IPS-18c (cell line): ENCODE measurements around the gene CYB5R4.
"Not testable (repeated sequence)": the region's sequence is repeated elsewhere in the genome, so short reads cannot be mapped to it uniquely, and the experiment has no call there.

Experiments
- H3K4me3 ChIP-seq: 2 replicates; pipeline ENCODE4 v1.7.0; 2013; ENCODE audit warnings: low read depth, mild to moderate bottlenecking, low read length, moderate library complexity; ENCODE audit not compliant: insufficient read depth
- H3K9me3 ChIP-seq: one replicate; pipeline ENCODE4 v1.6.1; 2013; ENCODE audit warnings: mild to moderate bottlenecking, low read length, moderate library complexity; ENCODE audit not compliant: control insufficient read depth, insufficient read depth

The CYB5R4 gene

DNA sequence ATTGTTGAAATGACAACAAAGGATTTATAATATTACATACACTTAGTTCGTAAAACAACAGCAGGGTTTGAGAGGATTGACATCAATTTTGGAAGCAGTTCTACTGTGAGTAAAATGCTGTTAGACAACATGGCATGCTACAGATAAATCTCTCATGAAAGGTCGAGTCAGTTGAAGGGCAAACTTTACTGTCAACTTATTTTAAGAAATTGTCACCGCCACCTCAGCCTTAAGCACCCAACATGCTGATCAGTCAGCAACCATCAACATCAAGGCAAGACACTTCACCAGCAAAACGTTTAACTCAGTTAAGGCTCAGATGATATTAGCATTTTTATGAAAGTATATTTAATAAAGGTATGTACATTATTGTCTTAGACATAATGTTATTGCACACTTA, 31.0 kb downstream of the CYB5R4 start:
- no peak overlapping the region for H3K4me3 ChIP-seq
- H3K9me3 ChIP-seq: no peaks in the 10 kb centered on the region

DNA sequence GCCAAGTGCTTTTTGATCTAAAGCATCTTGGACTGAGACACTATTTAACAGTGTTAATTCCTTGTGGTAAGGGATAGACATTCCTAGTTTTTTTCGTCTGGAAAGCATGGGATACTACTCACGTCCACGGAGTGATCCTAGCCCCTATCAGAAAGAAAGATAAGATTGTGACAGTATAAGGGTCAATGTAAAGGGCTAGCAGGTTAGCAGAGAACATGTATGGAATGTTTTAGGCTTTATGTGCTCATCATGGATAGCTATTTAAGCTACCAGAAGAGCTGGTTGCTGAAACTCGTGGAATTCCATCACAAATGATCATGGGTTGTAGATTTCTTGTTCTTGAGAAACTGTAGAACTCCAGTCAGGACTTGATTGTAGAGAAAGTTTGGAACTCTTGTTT, 32.1 kb downstream of the CYB5R4 start:
- Histone ChIP-seq H3K4me3 (no peak overlapping the region), H3K9me3 (no peaks in the 10 kb centered on the region)

DNA sequence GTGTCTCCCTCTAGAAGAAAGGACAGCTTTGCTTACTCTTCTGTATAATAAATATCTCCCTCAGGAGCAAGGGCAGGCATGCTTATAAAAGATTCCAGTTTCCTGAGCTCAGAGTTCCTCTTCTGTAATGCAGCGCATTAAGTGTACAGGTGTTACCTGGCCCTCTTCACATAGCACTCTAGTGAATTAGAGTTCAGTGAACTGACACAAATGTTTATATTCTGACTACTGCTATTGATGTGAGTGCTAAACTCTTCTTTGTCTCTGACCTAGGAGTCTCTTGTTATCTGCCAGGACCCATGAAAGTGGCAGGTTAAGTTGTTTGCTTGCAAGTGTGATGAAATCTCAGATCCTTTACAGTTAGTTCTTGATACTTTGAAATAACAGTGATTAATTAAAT, 33.5 kb downstream of the CYB5R4 start:
- H3K4me3 ChIP-seq: no peak overlapping the region
- no peaks in the 10 kb centered on the region for H3K9me3 ChIP-seq

DNA sequence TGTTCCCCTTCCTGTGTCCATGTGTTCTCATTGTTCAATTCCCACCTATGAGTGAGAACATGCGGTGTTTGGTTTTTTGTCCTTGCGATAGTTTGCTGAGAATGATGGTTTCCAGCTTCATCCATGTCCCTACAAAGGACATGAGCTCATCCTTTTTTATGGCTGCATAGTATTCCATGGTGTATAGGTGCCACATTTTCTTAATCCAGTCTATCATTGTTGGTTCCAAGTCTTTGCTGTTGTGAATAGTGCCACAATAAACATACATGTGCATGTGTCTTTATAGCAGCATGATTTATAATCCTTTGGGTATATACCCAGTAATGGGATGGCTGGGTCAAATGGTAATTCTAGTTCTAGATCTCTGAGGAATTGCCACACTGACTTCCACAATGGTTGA, 37.6 kb downstream of the CYB5R4 start:
- not testable (repeated sequence) for H3K4me3 ChIP-seq, H3K9me3 ChIP-seq

DNA sequence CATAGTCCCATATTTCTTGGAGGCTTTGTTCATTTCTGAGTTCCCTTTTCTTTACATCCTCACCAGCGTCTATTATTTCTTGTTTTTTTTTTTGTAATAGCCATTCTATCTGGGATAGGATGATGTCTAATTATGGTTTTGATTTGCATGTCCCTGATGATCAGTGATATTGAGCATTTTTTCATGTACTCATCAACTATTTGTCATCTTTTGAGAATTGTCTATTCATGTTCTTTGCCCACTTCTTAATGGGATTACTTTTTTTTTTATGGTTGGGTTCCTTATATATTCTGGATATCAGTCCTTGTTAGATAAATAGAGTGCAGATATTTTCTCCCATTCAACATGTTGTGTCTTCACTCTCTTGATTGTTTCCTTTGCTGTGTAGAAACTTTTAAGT, 42.1 kb downstream of the CYB5R4 start:
- Histone ChIP-seq H3K9me3 (peaks cover 2% of the 10 kb centered on the region), H3K4me3 (no peak overlapping the region)

DNA sequence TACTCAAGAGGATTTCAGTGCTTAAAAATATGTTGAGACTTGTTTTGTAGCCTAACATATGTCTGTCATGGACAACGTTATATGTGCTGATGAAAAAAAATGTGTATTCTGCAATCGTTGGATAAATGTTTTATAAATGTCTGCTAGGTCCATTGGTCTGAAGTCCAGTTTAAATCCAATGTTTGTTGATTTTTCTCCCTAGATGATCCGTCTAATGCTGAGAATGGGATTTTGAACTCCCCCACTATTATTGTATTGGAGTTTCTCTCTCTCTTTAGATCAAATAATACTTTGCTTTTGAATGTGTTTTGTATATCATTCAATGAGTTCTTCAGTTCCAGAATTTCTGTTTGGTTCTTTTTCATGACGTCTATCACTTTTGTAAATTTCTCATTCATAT, 44.9 kb downstream of the CYB5R4 start:
- no peak overlapping the region for H3K4me3 ChIP-seq
- peaks cover 2% of the 10 kb centered on the region for H3K9me3 ChIP-seq

DNA sequence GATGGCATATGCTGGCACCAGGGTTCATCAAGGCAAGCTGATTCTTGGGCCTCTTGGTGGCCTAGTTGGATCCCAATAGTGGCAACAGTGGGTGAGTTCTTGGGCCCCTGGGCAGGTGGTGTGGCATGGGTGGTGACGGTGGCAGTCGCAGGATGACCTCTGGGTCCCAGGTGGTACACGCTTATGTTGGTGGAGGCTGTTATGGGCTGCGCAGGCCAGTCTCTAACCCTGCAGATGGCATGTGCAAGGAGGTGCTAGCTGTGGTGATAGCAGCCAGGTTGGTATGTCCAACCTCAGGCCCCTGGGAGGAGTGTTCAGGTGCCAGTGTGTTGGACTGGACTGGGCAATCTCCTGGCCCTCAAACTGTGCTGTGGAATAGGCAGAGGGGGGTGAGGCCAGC, 46.2 kb downstream of the CYB5R4 start:
- Histone ChIP-seq H3K9me3 (peaks cover 2% of the 10 kb centered on the region), H3K4me3 (no peak overlapping the region)

DNA sequence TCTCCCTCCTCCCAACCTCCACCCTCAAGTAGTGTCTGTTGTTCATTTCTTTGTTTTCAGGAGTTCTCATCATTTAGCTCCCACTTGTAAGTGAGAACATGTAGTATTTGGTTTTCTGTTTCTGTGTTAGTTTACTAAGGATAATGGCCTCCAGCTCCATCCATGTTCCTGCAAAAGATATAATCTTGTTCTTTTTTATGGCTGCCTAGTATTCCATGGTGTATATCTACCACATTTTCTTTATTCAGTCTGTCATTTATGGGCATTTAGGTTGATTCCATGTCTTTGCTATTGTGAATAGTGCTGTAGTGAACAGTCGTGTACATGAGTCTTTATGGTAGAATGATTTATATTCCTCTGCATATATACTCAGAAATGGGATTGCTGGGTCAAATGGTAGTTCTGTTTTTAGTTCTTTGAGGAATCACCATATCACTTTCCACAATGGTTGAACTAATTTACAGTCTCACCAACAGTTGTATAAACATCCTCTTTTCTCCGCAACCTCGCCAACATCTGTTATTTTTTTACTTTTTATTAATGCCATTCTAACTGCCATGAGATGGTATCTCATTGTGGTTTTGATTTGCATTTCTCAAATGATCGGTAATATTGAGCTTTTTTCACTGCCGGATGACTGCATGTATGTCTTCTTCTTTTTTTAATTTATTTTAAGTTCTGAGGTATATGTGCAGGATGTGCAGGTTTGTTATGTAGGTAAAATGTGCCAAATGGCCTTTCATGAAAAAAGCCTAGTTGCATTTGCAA, 48.3 kb downstream of the CYB5R4 start:
- not testable (repeated sequence) for H3K4me3 ChIP-seq, H3K9me3 ChIP-seq

DNA sequence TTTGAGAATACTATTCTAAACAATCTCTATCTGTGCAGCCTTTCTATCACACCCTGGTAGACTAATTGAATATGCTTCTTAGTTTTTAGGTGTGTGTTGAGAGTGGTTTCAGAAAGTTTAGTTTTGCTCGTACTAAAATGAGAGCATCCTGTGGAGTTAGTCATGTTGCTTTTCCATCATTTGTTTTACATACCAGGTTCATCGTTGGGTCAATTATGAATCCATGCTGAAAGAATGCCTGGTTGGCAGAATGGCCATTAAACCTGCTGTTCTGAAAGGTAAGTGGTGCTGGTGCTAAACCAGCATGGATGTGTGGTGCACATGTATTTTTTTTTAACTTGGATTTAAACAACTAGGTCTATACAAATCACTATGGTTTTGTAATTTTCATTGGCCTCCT, 49.3 kb downstream of the CYB5R4 start:
- peaks cover 2% of the 10 kb centered on the region for H3K9me3 ChIP-seq
- no peak overlapping the region for H3K4me3 ChIP-seq

DNA sequence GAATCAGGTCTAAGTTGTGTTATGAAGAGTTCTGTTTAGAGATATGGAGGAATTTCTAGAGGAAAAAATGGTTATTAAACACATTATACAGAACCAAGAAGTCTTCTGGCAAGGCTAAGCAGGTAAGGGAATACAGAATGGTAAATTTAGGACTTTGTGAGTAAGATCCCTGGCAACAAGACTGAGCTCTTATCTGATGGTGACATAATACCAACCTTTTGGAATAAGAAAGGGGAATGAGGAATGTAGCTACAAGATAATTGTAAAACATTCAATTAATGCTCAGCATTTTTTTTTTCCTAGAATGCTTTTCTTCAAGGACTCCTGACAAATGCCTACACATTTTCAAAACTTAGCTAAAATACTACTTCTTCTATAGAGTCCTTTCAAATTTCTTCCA, 51.8 kb downstream of the CYB5R4 start:
- no peaks in the 10 kb centered on the region for H3K9me3 ChIP-seq
- no peak overlapping the region for H3K4me3 ChIP-seq

DNA sequence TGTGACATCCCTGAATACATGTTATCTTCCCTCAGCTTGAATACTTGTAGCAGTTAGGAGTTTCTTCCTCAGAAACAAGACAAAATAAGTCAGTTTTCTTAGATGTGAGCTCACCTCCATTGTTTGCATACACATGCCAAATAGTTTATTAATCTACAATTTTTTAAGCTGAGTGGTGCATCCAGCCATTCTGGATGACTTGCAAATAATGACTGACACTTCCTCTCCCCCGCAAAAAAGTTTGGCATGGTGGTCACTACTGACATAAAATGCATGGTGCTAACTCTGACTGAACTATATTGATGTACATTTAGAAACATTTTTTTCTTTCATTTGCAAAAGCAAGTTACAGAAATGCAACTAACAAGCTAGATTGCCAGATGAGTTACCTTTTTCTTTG, 55.5 kb downstream of the CYB5R4 start:
- Histone ChIP-seq H3K4me3 (no peak overlapping the region), H3K9me3 (no peaks in the 10 kb centered on the region)

DNA sequence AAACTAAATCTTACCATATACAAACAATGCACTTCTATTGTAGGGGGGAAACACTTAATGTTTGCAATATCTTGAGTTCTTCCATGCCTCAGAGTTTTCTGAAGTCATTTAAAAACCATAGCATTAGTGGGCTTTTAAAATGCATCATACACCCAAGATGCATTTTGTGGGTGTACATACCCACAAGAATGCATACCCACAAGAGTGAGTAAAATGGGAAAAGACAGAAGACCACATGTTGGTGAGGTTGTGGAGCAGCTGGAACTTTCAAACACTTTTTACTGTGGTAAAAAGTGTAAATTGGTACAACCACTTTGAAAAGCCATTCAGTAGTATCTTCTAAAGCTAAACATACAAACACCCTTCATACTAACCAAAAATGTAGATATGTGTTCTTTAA, 57.5 kb downstream of the CYB5R4 start:
- Histone ChIP-seq H3K9me3 (no peaks in the 10 kb centered on the region), H3K4me3 (no peak overlapping the region)

DNA sequence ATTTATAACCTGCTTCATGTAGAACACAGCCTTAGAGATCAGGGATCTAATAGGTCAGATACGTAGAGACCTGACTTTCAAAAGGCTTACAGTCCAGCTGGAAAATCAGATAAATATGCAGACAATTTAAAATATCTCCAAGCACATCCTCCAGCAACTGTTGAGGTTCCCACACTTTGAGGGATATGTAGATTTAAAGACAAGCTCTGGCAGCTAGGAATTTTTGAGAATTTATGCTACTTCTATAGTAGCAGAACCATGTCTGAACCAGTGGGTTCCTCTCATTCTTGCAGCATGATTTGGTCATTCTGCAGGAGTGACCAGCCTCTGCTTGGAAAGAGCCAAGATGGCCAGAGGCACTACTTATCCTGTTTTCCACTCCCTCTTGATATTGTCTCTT, 60.5 kb downstream of the CYB5R4 start:
- H3K9me3 ChIP-seq: no peaks in the 10 kb centered on the region
- H3K4me3 ChIP-seq: no peak overlapping the region

DNA sequence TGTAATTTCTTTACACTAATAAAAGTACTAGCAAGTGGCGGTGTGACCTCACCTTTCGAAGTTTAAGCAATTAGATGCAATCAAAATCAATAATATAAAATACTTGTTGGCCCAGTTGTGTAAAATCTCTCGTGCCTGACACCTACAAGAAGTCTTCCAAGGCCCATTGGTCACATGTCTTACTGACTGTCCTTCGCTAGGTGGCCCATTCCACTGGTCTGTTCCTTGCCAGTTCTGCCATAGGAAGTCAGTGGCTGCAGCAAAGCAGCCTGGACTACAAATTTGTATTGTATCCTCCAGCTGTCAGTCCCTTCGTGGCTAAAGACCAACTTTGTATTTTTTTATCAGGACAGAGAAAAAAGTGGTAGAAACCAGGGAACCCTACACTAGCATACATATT, 61.8 kb downstream of the CYB5R4 start:
- Histone ChIP-seq H3K9me3 (no peaks in the 10 kb centered on the region), H3K4me3 (no peak overlapping the region)

DNA sequence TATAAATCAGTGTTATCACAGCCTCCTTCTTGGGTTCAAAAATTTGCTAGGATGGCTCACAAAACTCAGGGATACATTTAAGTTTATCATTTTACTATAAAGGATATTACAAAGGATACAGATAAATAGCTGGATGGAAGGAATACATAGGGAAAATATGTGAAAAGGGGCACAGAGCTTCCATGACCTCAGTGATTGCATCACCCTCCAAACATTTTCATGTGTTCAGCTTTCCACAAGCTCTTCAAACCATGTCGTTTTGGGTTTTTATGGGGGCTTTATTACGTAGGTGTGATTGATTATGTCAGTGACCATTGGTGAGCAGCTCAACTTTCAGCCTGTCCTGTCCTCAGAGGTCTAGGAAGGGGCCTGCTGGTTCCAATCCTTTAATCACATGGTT, 68.0 kb downstream of the CYB5R4 start:
- Histone ChIP-seq H3K9me3 (no peaks in the 10 kb centered on the region), H3K4me3 (no peak overlapping the region)

DNA sequence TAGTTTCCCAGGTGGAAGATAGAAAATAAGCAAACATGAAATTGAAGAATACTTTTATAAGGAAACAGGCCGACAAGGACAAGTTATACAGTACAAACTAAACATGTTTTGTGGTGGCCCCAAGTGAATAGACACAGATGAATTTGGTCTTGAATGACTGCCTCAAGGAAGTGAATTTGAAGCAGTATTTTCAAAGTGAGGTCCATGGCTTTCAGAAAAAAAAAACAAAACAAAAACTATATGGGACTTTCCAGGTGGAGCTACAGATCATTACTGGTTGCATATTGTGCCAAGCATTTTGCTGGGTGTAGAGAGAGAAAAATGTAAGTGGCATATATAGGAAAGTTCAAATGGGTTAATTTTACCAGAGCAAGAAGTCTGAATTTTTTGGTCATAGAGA, 68.8 kb downstream of the CYB5R4 start:
- Histone ChIP-seq H3K9me3 (no peaks in the 10 kb centered on the region), H3K4me3 (no peak overlapping the region)

DNA sequence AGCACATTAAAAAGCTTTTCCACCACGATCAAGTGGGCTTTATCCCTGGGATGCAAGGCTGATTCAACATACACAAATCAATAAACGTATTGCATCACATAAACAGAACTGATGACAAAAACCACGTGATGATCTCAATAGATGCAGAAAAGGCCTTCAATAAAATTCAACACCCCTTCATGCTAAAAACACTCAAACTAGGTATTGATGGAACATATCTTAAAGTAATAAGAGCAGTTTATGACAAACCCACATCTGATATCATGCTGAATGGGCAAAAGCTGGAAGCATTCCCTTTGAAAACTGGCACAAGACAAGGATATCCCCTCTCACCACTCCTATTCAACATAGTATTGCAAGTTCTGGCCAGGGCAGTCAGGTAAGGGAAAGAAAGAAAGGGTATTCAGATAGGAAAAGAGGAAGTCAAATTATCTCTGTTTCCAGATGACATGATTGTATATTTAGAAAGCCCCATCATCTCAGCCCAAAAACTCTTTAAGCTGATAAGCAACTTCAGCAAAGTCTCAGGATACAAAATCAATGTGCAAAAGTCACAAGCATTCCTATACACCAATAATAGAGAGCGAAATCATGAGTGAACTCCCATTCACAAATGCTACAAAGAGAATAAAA, 86.8 kb downstream of the CYB5R4 start:
- H3K4me3 ChIP-seq, H3K9me3 ChIP-seq: not testable (repeated sequence)

DNA sequence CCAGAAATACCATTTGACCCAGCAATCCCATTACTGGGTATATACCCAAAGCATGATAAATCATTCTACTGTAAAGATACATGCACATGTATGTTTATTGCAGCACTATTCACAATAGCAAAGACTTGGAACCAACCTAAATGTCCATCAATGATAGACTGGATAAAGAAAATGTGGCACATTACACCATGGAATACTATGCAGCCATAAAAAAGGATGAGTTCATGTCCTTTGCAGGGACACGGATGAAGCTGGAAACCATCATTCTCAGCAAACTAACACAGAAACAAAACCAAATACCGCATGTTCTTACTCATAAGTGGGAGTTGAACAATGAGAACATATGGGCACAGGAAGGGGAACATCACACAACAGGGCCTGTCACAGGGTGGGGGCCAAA, 88.5 kb downstream of the CYB5R4 start:
- H3K9me3 ChIP-seq, H3K4me3 ChIP-seq: not testable (repeated sequence)

DNA sequence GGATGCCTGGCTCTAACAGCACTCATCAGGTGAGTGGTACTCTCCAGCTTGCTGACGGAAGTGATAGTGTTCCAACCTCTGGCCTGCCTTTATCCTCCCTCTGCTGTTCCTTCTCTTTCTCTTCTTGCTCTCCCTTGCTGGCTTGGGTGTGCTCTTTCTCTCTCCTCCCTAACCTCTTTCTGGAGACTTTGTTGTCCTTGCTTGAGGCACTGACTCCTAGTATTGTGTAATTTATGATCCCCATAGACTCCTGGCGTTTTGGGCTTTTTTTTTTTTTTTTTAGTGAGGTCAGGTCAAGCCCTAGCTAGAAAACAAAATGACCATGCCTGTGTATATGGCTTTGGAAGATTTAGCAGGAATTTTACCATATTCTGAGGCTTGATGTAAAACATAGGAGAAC, 89.4 kb downstream of the CYB5R4 start:
- Histone ChIP-seq H3K9me3 (no peaks in the 10 kb centered on the region), H3K4me3 (no peak overlapping the region)
